H1 (cell line): Measurements from ENCODE around the gene MBOAT2. TPM values are rescaled to one million over a fixed set of nuclear protein-coding genes. Genes with fewer than 3 reads are reported as not detected.

Experiments used
- CTCF ChIA-PET: fragments of 300-600 bp; sonication (Branson Sonifier 250); formaldehyde crosslinking; loops from one replicate; lab custom pipeline; 2021; ENCODE audit not compliant: partially characterized antibody; lab: Charles Lee
- POLR2A ChIA-PET: fragments of 300-600 bp; sonication (Branson Sonifier 250); formaldehyde crosslinking; loops from one replicate; lab custom pipeline; 2021; ENCODE audit warnings: inconsistent platforms; ENCODE audit not compliant: partially characterized antibody; lab: Charles Lee
- DNase-seq, 2 experiments: peaks; one replicate each; pipeline versions ENCODE4 v3.0.0 to v3.0.0-alpha.2; 2010 to 2022; ENCODE audit warnings: low spot score in 2 of 2, low read depth in 1 of 2, mixed read lengths in 1 of 2
- FAIRE-seq: peaks from 2 replicates; lab custom pipeline; 2011; peaks lifted over from hg19 to GRCh38; lab: Jason Lieb, UNC
- H2AFZ ChIP-seq: 2 replicates; pipeline ENCODE4 v1.8.1; 2012; ENCODE audit warnings: low read length, inconsistent platforms
- H2AK5ac ChIP-seq: 2 replicates; pipeline ENCODE4 v1.6.1; 2013; ENCODE audit warnings: low read depth, low read length
- H2BK120ac ChIP-seq: replicated peaks from 2 replicates; pipeline ENCODE3; 2013; ENCODE audit warnings: low read depth, low read length, inconsistent platforms
- H2BK12ac ChIP-seq: 2 replicates; pipeline ENCODE4 v1.6.1; 2013; ENCODE audit warnings: low read depth, low read length
- H2BK15ac ChIP-seq: 2 replicates; pipeline ENCODE4 v1.6.1; 2013; ENCODE audit warnings: low read length
- H2BK20ac ChIP-seq: 2 replicates; pipeline ENCODE4 v1.6.1; 2013; ENCODE audit warnings: low read length
- H2BK5ac ChIP-seq: 2 replicates; pipeline ENCODE4 v1.6.1; 2013; ENCODE audit warnings: low read depth, low read length
- H3K14ac ChIP-seq: 2 replicates; pipeline ENCODE4 v1.6.1; 2013; ENCODE audit warnings: inconsistent platforms; ENCODE audit not compliant: insufficient read length
- H3K18ac ChIP-seq: 2 replicates; pipeline ENCODE4 v1.6.1; 2013; ENCODE audit warnings: low read length; ENCODE audit errors: extremely low read depth
- H3K23ac ChIP-seq: 2 replicates; pipeline ENCODE4 v1.6.1; 2013; ENCODE audit warnings: inconsistent platforms; ENCODE audit not compliant: insufficient read length
- H3K23me2 ChIP-seq: 2 replicates; pipeline ENCODE4 v1.6.1; 2013; ENCODE audit warnings: low read depth, low read length
- H3K27ac ChIP-seq: 2 replicates; pipeline ENCODE4 v1.6.1; 2011; ENCODE audit warnings: low read depth, low read length, inconsistent platforms
- H3K27me3 ChIP-seq, 4 experiments: replicated peaks in 1 of 4; 1 replicate in 1 of 4; 2 replicates in 3 of 4; pipeline versions ENCODE4 v1.6.1 to v1.8.1; 2011 to 2013; ENCODE audit warnings: low read length in 3 of 4, mild to moderate bottlenecking in 3 of 4, inconsistent platforms in 2 of 4, mixed read lengths in 2 of 4, moderate library complexity in 1 of 4; ENCODE audit not compliant: control insufficient read depth in 3 of 4, insufficient read depth in 3 of 4; ENCODE audit errors: extremely low read depth in 1 of 4
- H3K36me3 ChIP-seq, 4 experiments: 2 replicates each; pipeline versions ENCODE4 v1.6.1 to v1.8.1; 2011 to 2013; ENCODE audit warnings: mild to moderate bottlenecking in 4 of 4, low read length in 3 of 4, moderate library complexity in 2 of 4, control low read depth in 1 of 4, inconsistent platforms in 1 of 4; ENCODE audit not compliant: insufficient read depth in 4 of 4, control insufficient read depth in 2 of 4
- H3K4ac ChIP-seq: replicated peaks from 2 replicates; pipeline ENCODE3; 2013; ENCODE audit warnings: low read length, low read depth, mixed read lengths, inconsistent platforms; ENCODE audit not compliant: insufficient read length
- H3K4me1 ChIP-seq, 4 experiments: replicated peaks in 1 of 4; 1 replicate in 1 of 4; 2 replicates in 3 of 4; pipeline versions ENCODE4 v1.6.1 to v1.8.1; 2011 to 2013; ENCODE audit warnings: low read length in 3 of 4, inconsistent platforms in 2 of 4, mixed read lengths in 1 of 4; ENCODE audit not compliant: insufficient read depth in 4 of 4, control insufficient read depth in 3 of 4
- H3K4me2 ChIP-seq, 2 experiments: 2 replicates each; pipeline versions ENCODE4 v1.6.1 to v1.8.1; 2011 to 2013; ENCODE audit warnings: low read depth in 2 of 2, low read length in 2 of 2, control low read depth in 1 of 2, inconsistent platforms in 1 of 2, mild to moderate bottlenecking in 1 of 2; ENCODE audit not compliant: insufficient read depth in 1 of 2
- H3K4me3 ChIP-seq, 4 experiments: fragments of 200-600, 300-600 bp in 1 of 4; sonication (generic), shearing (Covaris generic), sonication (Bioruptor Twin) in 1 of 4; 2 replicates each; pipeline versions ENCODE4 v1.5.1 to v1.8.1; 2011 to 2016; ENCODE audit warnings: low read length in 4 of 4, low read depth in 3 of 4, control low read depth in 2 of 4, inconsistent platforms in 2 of 4, mild to moderate bottlenecking in 2 of 4, mixed read lengths in 1 of 4, moderate library complexity in 1 of 4; ENCODE audit not compliant: insufficient read depth in 2 of 4; ENCODE audit errors: extremely low read depth in 1 of 4
- H3K56ac ChIP-seq: replicated peaks from 2 replicates; pipeline ENCODE3; 2013; ENCODE audit warnings: low read depth, mild to moderate bottlenecking, mixed read lengths, low read length, inconsistent platforms; ENCODE audit not compliant: insufficient read length
- H3K79me1 ChIP-seq: 2 replicates; pipeline ENCODE4 v1.6.1; 2013; ENCODE audit warnings: low read depth, low read length, control low read depth
- H3K79me2 ChIP-seq, 2 experiments: 2 replicates each; pipeline versions ENCODE4 v1.6.1 to v1.8.1; 2012 to 2013; ENCODE audit warnings: low read length in 2 of 2, mild to moderate bottlenecking in 2 of 2, inconsistent platforms in 1 of 2; ENCODE audit not compliant: insufficient read depth in 2 of 2, control insufficient read depth in 1 of 2
- H3K9ac ChIP-seq, 4 experiments: replicated peaks in 1 of 4; 1 replicate in 1 of 4; 2 replicates in 3 of 4; pipeline versions ENCODE4 v1.6.1 to v1.8.1; 2011 to 2013; ENCODE audit warnings: low read depth in 3 of 4, low read length in 3 of 4, control low read depth in 2 of 4, mild to moderate bottlenecking in 2 of 4, moderate library complexity in 2 of 4, inconsistent platforms in 1 of 4; ENCODE audit errors: extremely low read depth in 1 of 4
- H3K9me3 ChIP-seq, 2 experiments: 2 replicates each; pipeline versions ENCODE4 v1.6.1 to v1.8.1; 2012 to 2013; ENCODE audit warnings: mild to moderate bottlenecking in 2 of 2, moderate library complexity in 2 of 2, control low read depth in 1 of 2, inconsistent platforms in 1 of 2, low read depth in 1 of 2, low read length in 1 of 2, mixed read lengths in 1 of 2; ENCODE audit not compliant: insufficient read depth in 2 of 2
- H4K20me1 ChIP-seq, 2 experiments: replicated peaks in 1 of 2; 2 replicates each; pipeline versions ENCODE3 to v1.8.1; 2011 to 2013; ENCODE audit warnings: inconsistent platforms in 2 of 2, low read length in 2 of 2, mild to moderate bottlenecking in 1 of 2; ENCODE audit not compliant: insufficient read depth in 2 of 2, control insufficient read depth in 1 of 2
- H4K5ac ChIP-seq: 2 replicates; pipeline ENCODE4 v1.6.1; 2013; ENCODE audit warnings: low read length, low read depth, mixed read lengths, inconsistent platforms; ENCODE audit not compliant: insufficient read length
- H4K8ac ChIP-seq: 2 replicates; pipeline ENCODE4 v1.8.0; 2013; ENCODE audit warnings: mild to moderate bottlenecking, moderate library complexity, low read length, inconsistent platforms; ENCODE audit not compliant: insufficient read depth; ENCODE audit errors: extremely low read depth
- H4K91ac ChIP-seq: replicated peaks from 2 replicates; pipeline ENCODE3; 2013; ENCODE audit warnings: low read length, mixed read lengths, inconsistent platforms; ENCODE audit not compliant: insufficient read length
- CHD1 ChIP-seq: IDR thresholded peaks from 2 replicates; pipeline ENCODE4 v1.6.1; 2012; ENCODE audit warnings: low read depth, low read length, improper control_type of control experiment
- CREB1 ChIP-seq: IDR thresholded peaks from 2 replicates; pipeline ENCODE4 v1.6.1; 2012; ENCODE audit warnings: inconsistent platforms
- GABPA ChIP-seq: IDR thresholded peaks from 2 replicates; pipeline ENCODE4 v1.6.1; 2011; ENCODE audit warnings: mild to moderate bottlenecking, low read length, moderate library complexity, borderline replicate concordance; ENCODE audit not compliant: insufficient read depth
- NRF1 ChIP-seq: IDR thresholded peaks from 2 replicates; pipeline ENCODE4 v1.6.1; 2011; ENCODE audit warnings: mild to moderate bottlenecking, low read depth, low read length, improper control_type of control experiment
- POU5F1 ChIP-seq: IDR thresholded peaks from 2 replicates; pipeline ENCODE4 v1.6.1; 2011; ENCODE audit warnings: low read depth, mild to moderate bottlenecking, low read length, moderate library complexity
- RFX5 ChIP-seq: IDR thresholded peaks from 2 replicates; pipeline ENCODE4 v1.6.1; 2011; ENCODE audit warnings: low read depth, low read length, improper control_type of control experiment, borderline replicate concordance
- RNF2 ChIP-seq: fragments of 200-900, 300-1000 bp; sonication (generic); IDR thresholded peaks from 2 replicates; pipeline ENCODE4 v1.7.1; 2016; ENCODE audit warnings: borderline replicate concordance, low read depth, mild to moderate bottlenecking, antibody characterized with exemption, low read length; ENCODE audit not compliant: poor library complexity, severe bottlenecking; ENCODE audit errors: missing control alignments
- SIN3A ChIP-seq, 2 experiments: IDR thresholded peaks in 1 of 2; conservative IDR thresholded peaks in 1 of 2; 2 replicates each; pipeline ENCODE4 v1.6.1; 2011 to 2012; ENCODE audit warnings: low read length in 2 of 2, improper control_type of control experiment in 1 of 2, low read depth in 1 of 2, mild to moderate bottlenecking in 1 of 2
- SUZ12 ChIP-seq: fragments of 200-600 bp; sonication (generic); IDR thresholded peaks from 2 replicates; pipeline ENCODE4 v1.6.1; 2012; ENCODE audit warnings: mild to moderate bottlenecking, inconsistent platforms, low read length, moderate library complexity, mixed read lengths
- TEAD4 ChIP-seq: IDR thresholded peaks from 2 replicates; pipeline ENCODE4 v1.6.1; 2012; ENCODE audit warnings: low read depth, low read length, inconsistent platforms, mixed read lengths
- YY1 ChIP-seq: IDR thresholded peaks from 2 replicates; pipeline ENCODE4 v1.6.1; 2011; ENCODE audit warnings: low read depth, mild to moderate bottlenecking, low read length
- WGBS, 2 experiments: shearing (Covaris generic) in 1 of 2; methylation state at CpG; one replicate each; pipeline versions ENCODE4 v1.1.6 to v1.1.7; 2013 to 2015; ENCODE audit warnings: low lambda C conversion rate in 2 of 2, mixed read lengths in 2 of 2, inconsistent platforms in 1 of 2, low coverage in 1 of 2, missing lambda C conversion rate in 1 of 2; ENCODE audit not compliant: insufficient replicate concordance in 2 of 2, insufficient coverage in 1 of 2, insufficient read length in 1 of 2; ENCODE audit errors: extremely low coverage in 1 of 2, missing lambda C conversion rate in 1 of 2; 5-methylcytosine and 5-hydroxymethylcytosine counted together
- polyA plus RNA-seq, 7 experiments: library from polyadenylated mRNA; depleted of rRNA in 3 of 7; stranded (reverse) in 5 of 7; unstranded in 2 of 7; fragments of >200 nt in 5 of 7; fragments of 200-250 nt in 2 of 7; gene quantifications; 1 replicate in 5 of 7; 2 replicates in 1 of 7; 4 replicates in 1 of 7; pipeline versions ENCODE4 v1.2.1 to v1.2.3, GENCODE V29; 2011 to 2013; ENCODE audit warnings: missing spikeins in 2 of 7, mixed read lengths in 2 of 7
- total RNA-seq: library from RNA; stranded (reverse); fragmentation: NEBNext Ultra II Directional; extraction: Animal tissue kit (Norgen Biotek cat#: 25700); gene quantifications from 2 replicates; pipeline ENCODE4 v1.2.1, GENCODE V29; 2021
- TF ChIP-seq, protein P1 (sequence below): IDR thresholded peaks from 2 replicates; pipeline ENCODE4 v1.6.1; 2011; ENCODE audit warnings: low read length, improper control_type of control experiment
- TF ChIP-seq, protein P2 (sequence below): IDR thresholded peaks from 2 replicates; pipeline ENCODE4 v1.6.1; 2011; ENCODE audit warnings: low read depth, mild to moderate bottlenecking, low read length; ENCODE audit not compliant: insufficient read depth

Gene MBOAT2
- total and polyA plus RNA-seq, 2 of the 8 experiments (the other 6 are each of a cell fraction or from before 2014, with no cell fraction given): 11.2 to 23.4 TPM

DNA sequence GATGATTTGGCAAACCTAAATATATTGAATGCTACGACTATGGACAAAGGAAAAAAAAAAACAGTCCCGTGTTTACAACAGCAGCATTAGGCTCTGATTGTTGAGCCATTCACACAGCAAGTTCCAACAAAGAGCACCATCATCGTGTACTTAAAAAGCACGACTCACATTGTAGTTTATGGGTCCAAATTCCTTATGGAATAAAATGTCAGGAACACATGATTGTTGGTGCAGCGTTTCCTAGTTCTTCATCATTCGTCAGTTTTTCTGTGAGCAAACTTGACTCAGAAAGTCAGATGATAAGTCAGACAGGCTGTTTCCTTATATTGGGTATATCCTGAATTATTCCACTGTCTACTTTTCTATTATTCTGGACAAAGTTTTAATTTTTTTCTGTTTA lies 156.1 kb downstream of the MBOAT2 start:
- Histone ChIP-seq H2BK5ac (no peak overlapping the region), H4K91ac (no peak overlapping the region), H2AFZ (no peak overlapping the region), H3K4me2 (no peak overlapping the region), H3K56ac (no peak overlapping the region), H3K79me2 (no peaks in the 10 kb centered on the region), H4K20me1 (no peaks in the 10 kb centered on the region), H3K4me3 (no peak overlapping the region), H3K9me3 (no peaks in the 10 kb centered on the region), H3K4ac (no peak overlapping the region), H3K36me3 (no peaks in the 10 kb centered on the region), H3K79me1 (no peaks in the 10 kb centered on the region), H3K27me3 (no peaks in the 10 kb centered on the region), H3K23ac (no peak overlapping the region), H3K4me1 (no peaks in the 10 kb centered on the region), H2BK15ac (no peak overlapping the region), H2BK20ac (no peak overlapping the region), H3K27ac (no peak overlapping the region), H4K5ac (no peak overlapping the region), H4K8ac (no peak overlapping the region), H2BK12ac (no peak overlapping the region), H3K14ac (no peak overlapping the region), H3K23me2 (no peaks in the 10 kb centered on the region), H2AK5ac (no peak overlapping the region), H2BK120ac (no peak overlapping the region), H3K18ac (no peak overlapping the region), H3K9ac (no peak overlapping the region)
- ChIA-PET POLR2A (no interaction called here), CTCF (interaction anchor here (0.5 kb wide), 1 partner anchor 26 kb away, joined by 3 read pairs; no protein-coding TSS in a partner anchor)
- WGBS, 2 experiments: 93% methylated on average over 6 of the region's 6 CpGs; no CpG with 5 or more reads in 1 of the 2 experiments
- DNase-seq (no peak), FAIRE-seq (no peak)
- TF ChIP-seq SIN3A (conservative IDR thresholded peaks at IDR 0.05 in 1 of 2, IDR thresholded peaks at IDR 0.05 in 1 of 2; ENCODE audit: low read depth in 1 of 2, low read length in 2 of 2): no peak
- TF ChIP-seq TEAD4: no peak
- no peak for TF ChIP-seq GABPA
- TF ChIP-seq RNF2: no peak
- no peak for TF ChIP-seq CHD1
- no peak for TF ChIP-seq RFX5
- TF ChIP-seq, protein P1, sequence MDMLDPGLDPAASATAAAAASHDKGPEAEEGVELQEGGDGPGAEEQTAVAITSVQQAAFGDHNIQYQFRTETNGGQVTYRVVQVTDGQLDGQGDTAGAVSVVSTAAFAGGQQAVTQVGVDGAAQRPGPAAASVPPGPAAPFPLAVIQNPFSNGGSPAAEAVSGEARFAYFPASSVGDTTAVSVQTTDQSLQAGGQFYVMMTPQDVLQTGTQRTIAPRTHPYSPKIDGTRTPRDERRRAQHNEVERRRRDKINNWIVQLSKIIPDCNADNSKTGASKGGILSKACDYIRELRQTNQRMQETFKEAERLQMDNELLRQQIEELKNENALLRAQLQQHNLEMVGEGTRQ: no peak
- no peak for TF ChIP-seq POU5F1
- no peak for TF ChIP-seq NRF1
- no peak for TF ChIP-seq YY1
- TF ChIP-seq CREB1: no peak
- TF ChIP-seq, protein P2, sequence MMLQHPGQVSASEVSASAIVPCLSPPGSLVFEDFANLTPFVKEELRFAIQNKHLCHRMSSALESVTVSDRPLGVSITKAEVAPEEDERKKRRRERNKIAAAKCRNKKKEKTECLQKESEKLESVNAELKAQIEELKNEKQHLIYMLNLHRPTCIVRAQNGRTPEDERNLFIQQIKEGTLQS: no peak
- no peak for TF ChIP-seq SUZ12
